GM12878 (cell line): ENCODE measurements around the gene RBM44. TPM values are rescaled to one million over a fixed set of nuclear protein-coding genes. Genes with fewer than 3 reads are reported as not detected.

ENCODE experiments used
- ATAC-seq: fragments of 200-7000 bp; cut with Tn5 transposase; 3 replicates; pipeline ENCODE4 v1.9.1; 2020; ENCODE audit warnings: mild to moderate bottlenecking, moderate library complexity
- BruUV-seq: library from RNA; stranded (reverse); fragments of 400-500 nt; replicated peaks from 2 replicates; lab custom pipeline; 2021; lab: Mats Ljungman, UMichigan
- CTCF ChIA-PET: fragments of 300-600 bp; sonication (Branson Sonifier 250); formaldehyde crosslinking; extraction: SDS; loops from one replicate; lab custom pipeline; 2021; ENCODE audit warnings: inconsistent platforms; lab: Yijun Ruan, JAX
- POLR2A ChIA-PET: fragments of 350-600 bp; formaldehyde crosslinking; extraction: SDS; loops from one replicate; lab custom pipeline; 2021; ENCODE audit warnings: inconsistent platforms; lab: Charles Lee
- RAD21 ChIA-PET: fragments of 300-600 bp; sonication (Branson Sonifier 250); formaldehyde crosslinking; loops from one replicate; lab custom pipeline; 2023; ENCODE audit warnings: antibody characterized with exemption; ENCODE audit not compliant: unreplicated experiment; lab: Charles Lee
- SMC1A ChIA-PET: fragments of 300-600 bp; sonication (Branson Sonifier 250); formaldehyde crosslinking; loops from one replicate; lab custom pipeline; 2023; ENCODE audit not compliant: unreplicated experiment, uncharacterized antibody; lab: Charles Lee
- DNase-seq: peaks from one replicate; pipeline ENCODE4 v3.0.0-alpha.2; 2011; ENCODE audit warnings: low read depth, low spot score
- FAIRE-seq: peaks from 3 replicates; lab custom pipeline; 2011; peaks lifted over from hg19 to GRCh38; lab: Jason Lieb, UNC
- H2AFZ ChIP-seq: 2 replicates; pipeline ENCODE4 v1.6.0; 2011; ENCODE audit warnings: low read depth, low read length, control low read depth; ENCODE audit not compliant: control insufficient read depth
- H3K27ac ChIP-seq: 2 replicates; pipeline ENCODE4 v1.5.1; 2011; ENCODE audit warnings: control low read depth; ENCODE audit not compliant: control insufficient read depth, insufficient read depth
- H3K27me3 ChIP-seq, 2 experiments: replicated peaks in 1 of 2; 2 replicates each; pipeline versions ENCODE4 v1.6.0 to v1.6.1; 2011; ENCODE audit warnings: low read length in 1 of 2; ENCODE audit not compliant: control insufficient read depth in 2 of 2, insufficient read depth in 2 of 2
- H3K36me3 ChIP-seq, 2 experiments: 2 replicates each; pipeline ENCODE4 v1.5.1; 2011; ENCODE audit warnings: low read length in 1 of 2; ENCODE audit not compliant: control insufficient read depth in 2 of 2, insufficient read depth in 2 of 2
- H3K4me1 ChIP-seq: 2 replicates; pipeline ENCODE4 v1.6.1; 2011; ENCODE audit warnings: mild to moderate bottlenecking, low read length, moderate library complexity, mixed read lengths; ENCODE audit not compliant: control insufficient read depth, insufficient read depth
- H3K4me2 ChIP-seq: 2 replicates; pipeline ENCODE4 v1.6.0; 2011; ENCODE audit warnings: control low read depth; ENCODE audit not compliant: control insufficient read depth, insufficient read depth
- H3K4me3 ChIP-seq: fragments of 200-600 bp; sonication (generic); 2 replicates; pipeline ENCODE4 v1.5.1; 2016
- H3K79me2 ChIP-seq: 2 replicates; pipeline ENCODE4 v1.6.0; 2011; ENCODE audit warnings: low read length; ENCODE audit not compliant: control insufficient read depth, insufficient read depth
- H3K9ac ChIP-seq: 2 replicates; pipeline ENCODE4 v1.8.0; 2011; ENCODE audit warnings: low read length, control low read depth, mixed read lengths; ENCODE audit not compliant: control insufficient read depth, insufficient read depth
- H3K9me3 ChIP-seq: replicated peaks from 3 replicates; pipeline ENCODE4 v1.5.1; 2011; ENCODE audit warnings: mild to moderate bottlenecking, low read length; ENCODE audit not compliant: control insufficient read depth, insufficient read depth
- H4K20me1 ChIP-seq: 2 replicates; pipeline ENCODE4 v1.6.0; 2011; ENCODE audit not compliant: control insufficient read depth, insufficient read depth
- BCL11A ChIP-seq: IDR thresholded peaks from 2 replicates; pipeline ENCODE4 v1.6.1; 2011; ENCODE audit warnings: low read depth, low read length
- HCFC1 ChIP-seq: fragments of 150-350 bp; IDR thresholded peaks from 2 replicates; pipeline ENCODE4 v1.6.1; 2014; ENCODE audit warnings: low read length
- KDM1A ChIP-seq: fragments of 200-600 bp; sonication (generic); IDR thresholded peaks from 2 replicates; pipeline ENCODE4 v1.6.1; 2016; ENCODE audit warnings: borderline replicate concordance
- POLR2A ChIP-seq: IDR thresholded peaks from 2 replicates; pipeline ENCODE4 v1.6.1; 2011; ENCODE audit warnings: low read depth, mild to moderate bottlenecking, low read length
- SPI1 ChIP-seq: IDR thresholded peaks from 2 replicates; pipeline ENCODE4 v1.6.1; 2011; ENCODE audit warnings: low read depth, mild to moderate bottlenecking, low read length, moderate library complexity, borderline replicate concordance; ENCODE audit not compliant: insufficient read depth
- TBL1XR1 ChIP-seq: IDR thresholded peaks from 2 replicates; pipeline ENCODE4 v1.6.1; 2012; ENCODE audit warnings: low read depth, low read length, improper control_type of control experiment
- TCF3 ChIP-seq: IDR thresholded peaks from 2 replicates; pipeline ENCODE4 v1.6.1; 2012; ENCODE audit warnings: low read depth, mild to moderate bottlenecking, low read length, borderline replicate concordance; ENCODE audit not compliant: insufficient read depth
- USF1 ChIP-seq: IDR thresholded peaks from 2 replicates; pipeline ENCODE4 v1.6.1; 2011; ENCODE audit warnings: borderline replicate concordance, low read depth, mild to moderate bottlenecking, moderate library complexity, mixed read lengths, low read length; ENCODE audit not compliant: insufficient read depth; ENCODE audit errors: extremely low read length
- ZNF217 ChIP-seq: fragments of 450-650 bp; IDR thresholded peaks from 2 replicates; pipeline ENCODE4 v1.6.1; 2017; ENCODE audit warnings: antibody characterized with exemption, mild to moderate bottlenecking
- ZNF274 ChIP-seq: IDR thresholded peaks from one replicate; pipeline ENCODE4 v1.8.0; 2011; ENCODE audit not compliant: insufficient read length, insufficient read depth
- ZNF687 ChIP-seq: fragments of 450-650 bp; IDR thresholded peaks from 2 replicates; pipeline ENCODE4 v1.6.1; 2017; ENCODE audit warnings: mild to moderate bottlenecking, moderate library complexity
- WGBS: methylation state at CpG from one replicate; pipeline ENCODE4 v1.1.6; 2016; ENCODE audit warnings: low lambda C conversion rate; ENCODE audit not compliant: insufficient replicate concordance, insufficient coverage; ENCODE audit errors: missing lambda C conversion rate; 5-methylcytosine and 5-hydroxymethylcytosine counted together
- in situ Hi-C: fragments of 300-500 bp; cut with MboI; formaldehyde crosslinking; loops from 9 replicates; pipeline ENCODE4 v1.14.3; 2018; ENCODE audit warnings: mixed read lengths
- intact Hi-C: fragments of 100-400 bp; cut with micrococcal nuclease; formaldehyde crosslinking; loops from one replicate; pipeline ENCODE4 v1.14.2; 2022; ENCODE audit not compliant: unreplicated experiment
- polyA plus RNA-seq, 11 experiments: library from polyadenylated mRNA; depleted of rRNA in 4 of 11; unstranded in 6 of 11; stranded (reverse) in 5 of 11; fragments of >200 nt; fragmentation: Nextera tagmentation in 4 of 11; fragmentation: Illumina TruSeq in 1 of 11; extraction: Ambion mirVana in 4 of 11; extraction: Trizol in 1 of 11; gene quantifications; 1 replicate in 1 of 11; 2 replicates in 10 of 11; pipeline versions ENCODE4 v1.2.1 to v1.2.3, GENCODE V29; 2011 to 2016; ENCODE audit warnings: inconsistent platforms in 2 of 11, missing spikeins in 2 of 11, low read depth in 1 of 11
- total RNA-seq, 4 experiments: library from RNA; depleted of rRNA in 3 of 4; stranded (reverse); fragments of >200 nt in 3 of 4; fragmentation: Illumina TruSeq in 1 of 4; extraction: Trizol in 1 of 4; gene quantifications; 2 replicates each; pipeline versions ENCODE4 v1.2.1 to v1.2.3, GENCODE V29; 2013 to 2021
- TF ChIP-seq, protein P1 (sequence below): fragments of 450-650 bp; IDR thresholded peaks from 2 replicates; pipeline ENCODE4 v1.6.1; 2017; ENCODE audit warnings: low read depth, mild to moderate bottlenecking, moderate library complexity
- TF ChIP-seq, protein P2 (sequence below): IDR thresholded peaks from 2 replicates; pipeline ENCODE4 v1.6.1; 2012; ENCODE audit warnings: low read depth, low read length, improper control_type of control experiment
- TF ChIP-seq, protein P3 (sequence below): fragments of 150-350 bp; IDR thresholded peaks from 2 replicates; pipeline ENCODE4 v1.6.1; 2016; ENCODE audit warnings: low read depth, low read length

The RBM44 gene
- total and polyA plus RNA-seq, 10 of the 15 experiments (the other 5 are each of a cell fraction or from before 2014, with no cell fraction given), result 0.14 to 1.4 (median 0.62) TPM; not detected in 1

GRCh38 chr2:237749002-237749401 is 49.6 kb upstream of the RBM44 start:
- ATAC-seq, result no peak
- no peak for DNase-seq
- no peak for FAIRE-seq
- RAD21 ChIA-PET, result no interaction called here
- SMC1A ChIA-PET, result interaction anchor here (7.6 kb wide), 1 partner anchor 77 kb away, joined by 151 read pairs; no protein-coding TSS in a partner anchor
- Histone ChIP-seq H3K4me3 (no peak overlapping the region), H3K27ac (no peak overlapping the region), H3K36me3 (peaks cover 20 to 28% of the 10 kb centered on the region in 2 experiments), H3K4me2 (no peak overlapping the region), H3K79me2 (peaks cover 6% of the 10 kb centered on the region; the same call in 1 of the 2 replicates), H4K20me1 (0 out of 2 replicates have a peak, but pooled peaks cover 4% of the 10 kb centered on the region), H3K9ac (no peak overlapping the region), H3K4me1 (peaks cover 14% of the 10 kb centered on the region), H2AFZ (no peak overlapping the region), H3K27me3 (no peaks in the 10 kb centered on the region), H3K9me3 (peaks cover 6% of the 10 kb centered on the region; the same call in 2 of the 3 replicates)
- CTCF ChIA-PET, result interaction anchor here (0.6 to 9.2 kb wide), 2 partner anchors 40 to 77 kb away, joined by 3 to 209 read pairs; no protein-coding TSS in a partner anchor
- in situ Hi-C loops, result loop anchor here (10.0 kb wide), 1 partner anchor 164 kb away; no protein-coding TSS in a partner anchor
- POLR2A ChIA-PET, result no interaction called here
- intact Hi-C loops, result loop anchor here (5.0 to 10.0 kb wide), 2 partner anchors 127 to 234 kb away; no protein-coding TSS in a partner anchor
- 94% methylated on average over 11 of the region's 11 CpGs for WGBS
- no TSS peak for BruUV-seq
- TF ChIP-seq, protein P1, sequence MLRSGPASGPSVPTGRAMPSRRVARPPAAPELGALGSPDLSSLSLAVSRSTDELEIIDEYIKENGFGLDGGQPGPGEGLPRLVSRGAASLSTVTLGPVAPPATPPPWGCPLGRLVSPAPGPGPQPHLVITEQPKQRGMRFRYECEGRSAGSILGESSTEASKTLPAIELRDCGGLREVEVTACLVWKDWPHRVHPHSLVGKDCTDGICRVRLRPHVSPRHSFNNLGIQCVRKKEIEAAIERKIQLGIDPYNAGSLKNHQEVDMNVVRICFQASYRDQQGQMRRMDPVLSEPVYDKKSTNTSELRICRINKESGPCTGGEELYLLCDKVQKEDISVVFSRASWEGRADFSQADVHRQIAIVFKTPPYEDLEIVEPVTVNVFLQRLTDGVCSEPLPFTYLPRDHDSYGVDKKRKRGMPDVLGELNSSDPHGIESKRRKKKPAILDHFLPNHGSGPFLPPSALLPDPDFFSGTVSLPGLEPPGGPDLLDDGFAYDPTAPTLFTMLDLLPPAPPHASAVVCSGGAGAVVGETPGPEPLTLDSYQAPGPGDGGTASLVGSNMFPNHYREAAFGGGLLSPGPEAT, result no peak
- TF ChIP-seq, protein P2, sequence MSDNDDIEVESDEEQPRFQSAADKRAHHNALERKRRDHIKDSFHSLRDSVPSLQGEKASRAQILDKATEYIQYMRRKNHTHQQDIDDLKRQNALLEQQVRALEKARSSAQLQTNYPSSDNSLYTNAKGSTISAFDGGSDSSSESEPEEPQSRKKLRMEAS, result no peak
- TF ChIP-seq KDM1A (no peak), ZNF217 (no peak), POLR2A (no peak), TCF3 (no peak), TBL1XR1 (no peak), HCFC1 (no peak), BCL11A (no peak), ZNF274 (no peak), SPI1 (no peak), USF1 (no peak), ZNF687 (no peak)
- TF ChIP-seq, protein P3, sequence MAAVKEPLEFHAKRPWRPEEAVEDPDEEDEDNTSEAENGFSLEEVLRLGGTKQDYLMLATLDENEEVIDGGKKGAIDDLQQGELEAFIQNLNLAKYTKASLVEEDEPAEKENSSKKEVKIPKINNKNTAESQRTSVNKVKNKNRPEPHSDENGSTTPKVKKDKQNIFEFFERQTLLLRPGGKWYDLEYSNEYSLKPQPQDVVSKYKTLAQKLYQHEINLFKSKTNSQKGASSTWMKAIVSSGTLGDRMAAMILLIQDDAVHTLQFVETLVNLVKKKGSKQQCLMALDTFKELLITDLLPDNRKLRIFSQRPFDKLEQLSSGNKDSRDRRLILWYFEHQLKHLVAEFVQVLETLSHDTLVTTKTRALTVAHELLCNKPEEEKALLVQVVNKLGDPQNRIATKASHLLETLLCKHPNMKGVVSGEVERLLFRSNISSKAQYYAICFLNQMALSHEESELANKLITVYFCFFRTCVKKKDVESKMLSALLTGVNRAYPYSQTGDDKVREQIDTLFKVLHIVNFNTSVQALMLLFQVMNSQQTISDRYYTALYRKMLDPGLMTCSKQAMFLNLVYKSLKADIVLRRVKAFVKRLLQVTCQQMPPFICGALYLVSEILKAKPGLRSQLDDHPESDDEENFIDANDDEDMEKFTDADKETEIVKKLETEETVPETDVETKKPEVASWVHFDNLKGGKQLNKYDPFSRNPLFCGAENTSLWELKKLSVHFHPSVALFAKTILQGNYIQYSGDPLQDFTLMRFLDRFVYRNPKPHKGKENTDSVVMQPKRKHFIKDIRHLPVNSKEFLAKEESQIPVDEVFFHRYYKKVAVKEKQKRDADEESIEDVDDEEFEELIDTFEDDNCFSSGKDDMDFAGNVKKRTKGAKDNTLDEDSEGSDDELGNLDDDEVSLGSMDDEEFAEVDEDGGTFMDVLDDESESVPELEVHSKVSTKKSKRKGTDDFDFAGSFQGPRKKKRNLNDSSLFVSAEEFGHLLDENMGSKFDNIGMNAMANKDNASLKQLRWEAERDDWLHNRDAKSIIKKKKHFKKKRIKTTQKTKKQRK, result no peak
